Stimulated activated effector memory CD8-positive, alpha-beta T cell treated with anti-CD3 and anti-CD28 coated beads, Interleukin-12 subunit alpha, Interleukin-12 subunit beta, amount 100 ng/mL, for 72 hours (primary cell): ENCODE results near the gene HNF4A.

Source experiments
- ATAC-seq: fragments of 150-1000 bp; cut with Tn5 transposase; 2 replicates; pipeline ENCODE4 v1.10.0; 2021
- DNase-seq, 2 donors: peaks; one replicate each; pipeline ENCODE4 v3.0.0; 2021 to 2022; ENCODE audit warnings: low spot score in 2 of 2
- H3K27ac Mint-ChIP-seq: one replicate; pipeline ENCODE4 v1.8.0; 2022; ENCODE audit warnings: mild to moderate bottlenecking, mixed read lengths
- H3K36me3 Mint-ChIP-seq: one replicate; pipeline ENCODE4 v1.8.0; 2022; ENCODE audit warnings: mild to moderate bottlenecking, mixed read lengths
- H3K4me1 Mint-ChIP-seq: one replicate; pipeline ENCODE4 v1.8.0; 2022; ENCODE audit warnings: mixed read lengths
- H3K4me3 Mint-ChIP-seq: one replicate; pipeline ENCODE4 v1.8.0; 2022; ENCODE audit warnings: mild to moderate bottlenecking, mixed read lengths
- H3K9me3 Mint-ChIP-seq: one replicate; pipeline ENCODE4 v1.8.0; 2022; ENCODE audit warnings: mixed read lengths

The HNF4A gene

DNA sequence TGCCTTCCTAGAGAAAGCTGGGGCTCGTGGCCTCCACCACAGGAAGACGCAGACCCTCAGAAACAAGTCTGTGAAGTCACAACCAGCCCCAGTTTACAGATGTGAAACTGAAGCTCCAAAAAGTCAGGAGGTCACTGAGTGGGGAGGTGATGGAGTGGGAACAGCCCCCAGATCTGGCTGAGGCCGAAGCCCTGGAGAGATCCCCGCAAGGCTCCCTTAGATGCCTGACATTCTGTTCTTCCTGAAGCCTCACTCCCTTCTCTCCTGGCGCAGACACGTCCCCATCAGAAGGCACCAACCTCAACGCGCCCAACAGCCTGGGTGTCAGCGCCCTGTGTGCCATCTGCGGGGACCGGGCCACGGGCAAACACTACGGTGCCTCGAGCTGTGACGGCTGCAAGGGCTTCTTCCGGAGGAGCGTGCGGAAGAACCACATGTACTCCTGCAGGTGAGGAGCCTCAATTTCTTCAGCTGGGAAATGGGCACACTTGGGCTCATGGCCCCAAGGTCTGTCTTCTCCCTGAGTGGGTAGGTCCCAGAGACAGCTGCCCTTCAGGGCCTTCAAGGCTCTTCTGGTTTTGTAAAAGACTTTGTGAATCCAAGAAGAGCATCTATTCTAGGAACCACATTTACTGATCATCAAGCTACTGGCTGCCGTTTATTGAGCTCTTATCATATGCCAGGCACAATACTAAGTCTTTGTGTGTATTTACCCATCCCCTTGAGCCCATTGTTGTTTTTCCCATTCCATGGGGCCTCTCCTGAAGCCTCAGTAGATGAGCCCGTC is 50.5 kb downstream of the HNF4A start:
- Mint-ChIP-seq H3K4me3 (no peak overlapping the region), H3K4me1 (peaks cover 6% of the 10 kb centered on the region), H3K9me3 (no peaks in the 10 kb centered on the region), H3K27ac (no peak overlapping the region), H3K36me3 (no peaks in the 10 kb centered on the region)
- no peak for ATAC-seq
- DNase-seq: no peak

DNA sequence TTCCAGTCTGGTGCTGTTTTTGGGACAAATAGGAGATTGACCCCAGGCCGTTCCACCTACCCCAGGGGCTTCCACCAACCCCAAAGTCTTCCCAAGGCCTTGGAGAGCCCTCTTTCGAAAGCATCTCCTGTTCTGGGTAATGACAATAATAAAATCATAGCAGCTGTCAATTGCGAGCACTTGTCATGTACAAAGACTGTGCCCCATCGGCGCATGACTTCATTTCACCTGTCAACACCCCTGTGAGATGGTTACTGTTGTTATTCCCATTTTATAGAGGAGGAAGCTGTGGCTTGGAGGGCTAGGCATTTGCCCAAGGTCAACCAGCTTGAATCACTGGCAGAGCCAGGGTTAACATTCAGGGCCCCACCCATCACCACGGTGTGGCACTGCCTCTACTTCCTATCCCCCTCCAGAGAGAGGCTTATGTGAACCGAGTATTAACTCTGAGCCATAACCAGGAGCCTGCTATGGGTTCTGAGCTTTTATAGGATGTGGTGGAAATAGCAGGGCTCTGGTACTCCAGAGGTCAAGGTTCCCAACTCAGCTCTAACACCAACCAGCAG is 51.2 kb downstream of the HNF4A start:
- no peaks in the 10 kb centered on the region for H3K36me3 Mint-ChIP-seq
- no peak overlapping the region for H3K4me3 Mint-ChIP-seq
- DNase-seq (no peak), ATAC-seq (no peak)
- H3K9me3 Mint-ChIP-seq: no peaks in the 10 kb centered on the region
- no peak overlapping the region for H3K27ac Mint-ChIP-seq
- H3K4me1 Mint-ChIP-seq: peaks cover 6% of the 10 kb centered on the region

DNA sequence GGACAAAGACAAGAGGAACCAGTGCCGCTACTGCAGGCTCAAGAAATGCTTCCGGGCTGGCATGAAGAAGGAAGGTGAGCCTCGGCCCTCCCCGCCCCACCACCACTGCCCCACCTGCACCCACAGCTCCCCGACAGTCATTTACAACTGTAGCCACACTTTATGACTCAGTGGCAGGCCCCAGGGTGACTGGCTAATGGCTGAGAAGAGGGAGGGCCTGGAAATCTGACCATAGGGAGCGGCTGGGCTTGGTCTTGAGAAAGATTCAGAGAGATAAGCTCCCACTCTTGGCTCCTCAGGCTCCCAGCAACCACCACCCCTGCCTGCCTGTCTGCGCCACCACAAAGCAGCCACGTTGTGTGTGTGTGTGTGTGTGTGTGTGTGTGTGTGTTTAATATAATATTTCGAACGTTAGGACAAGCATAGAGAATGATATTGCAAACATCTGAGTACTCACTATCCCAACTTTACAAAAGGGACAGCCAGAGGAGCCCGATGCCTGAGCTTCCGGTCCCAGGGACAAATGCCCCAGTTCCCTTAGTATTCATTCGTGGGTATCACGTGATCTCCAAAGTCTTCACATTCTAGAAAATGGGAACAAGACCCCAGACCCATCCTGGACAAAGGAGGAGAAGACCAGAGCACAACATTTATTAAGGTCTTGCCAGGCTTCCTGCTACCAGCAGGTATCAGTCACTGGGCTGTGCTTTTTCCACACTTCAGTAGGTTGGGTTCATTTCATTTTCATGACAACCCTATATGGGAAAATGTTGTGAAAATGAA is 52.1 kb downstream of the HNF4A start:
- Mint-ChIP-seq H3K27ac (no peak overlapping the region), H3K4me3 (no peak overlapping the region), H3K36me3 (no peaks in the 10 kb centered on the region), H3K9me3 (no peaks in the 10 kb centered on the region), H3K4me1 (peaks cover 12% of the 10 kb centered on the region)
- ATAC-seq (no peak), DNase-seq (no peak)

DNA sequence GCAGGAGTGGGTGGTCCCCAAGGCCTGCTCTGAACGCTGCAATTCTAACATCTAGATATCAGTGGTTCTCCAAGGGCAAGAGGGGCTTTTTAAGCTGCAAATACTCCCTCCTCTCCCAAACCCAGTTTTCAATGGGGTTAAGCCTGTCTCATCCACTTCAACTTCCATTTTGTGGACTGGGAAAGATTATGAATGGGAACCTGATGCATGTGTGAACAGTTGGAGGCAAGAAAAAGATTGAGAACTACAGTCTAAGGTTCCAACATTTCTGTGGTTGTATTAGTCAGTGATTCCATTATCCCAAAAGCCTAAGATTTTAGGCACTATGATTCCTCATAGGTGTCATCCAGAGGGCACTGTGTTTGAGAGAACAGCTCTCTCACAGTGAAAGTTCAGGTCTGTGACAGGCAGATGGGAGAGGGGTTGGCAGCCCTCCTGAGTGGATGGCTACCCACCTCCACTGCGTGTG is 53.7 kb downstream of the HNF4A start:
- ATAC-seq: no peak
- no peak overlapping the region for H3K27ac Mint-ChIP-seq
- no peaks in the 10 kb centered on the region for H3K9me3 Mint-ChIP-seq
- no peak for DNase-seq
- no peaks in the 10 kb centered on the region for H3K36me3 Mint-ChIP-seq
- peaks cover 14% of the 10 kb centered on the region for H3K4me1 Mint-ChIP-seq
- H3K4me3 Mint-ChIP-seq: no peak overlapping the region

DNA sequence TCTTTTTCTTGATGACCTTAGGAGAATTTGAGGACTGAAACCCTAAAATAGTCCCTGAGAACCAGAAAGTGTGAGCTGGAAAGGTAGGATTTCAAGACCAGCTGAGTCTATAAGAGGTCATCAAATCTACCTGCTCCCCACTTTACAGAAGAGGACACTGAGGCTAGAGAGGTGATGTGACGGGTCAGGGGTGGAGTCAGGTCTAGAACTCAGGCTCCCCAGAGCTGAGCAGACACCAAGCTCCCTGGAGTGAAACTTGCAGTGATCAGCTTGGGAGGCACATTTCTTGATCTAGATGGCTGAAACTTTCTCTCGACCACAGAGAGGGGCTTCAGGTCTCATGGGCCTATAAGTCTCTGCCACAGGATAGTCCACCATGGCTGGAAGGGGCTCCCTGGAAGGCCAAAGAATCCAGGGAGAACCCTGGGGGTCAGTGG is 55.1 kb downstream of the HNF4A start:
- ATAC-seq (no peak), DNase-seq (no peak)
- H3K4me3 Mint-ChIP-seq: no peak overlapping the region
- H3K4me1 Mint-ChIP-seq: peaks cover 8% of the 10 kb centered on the region
- H3K9me3 Mint-ChIP-seq: no peaks in the 10 kb centered on the region
- no peaks in the 10 kb centered on the region for H3K36me3 Mint-ChIP-seq
- no peak overlapping the region for H3K27ac Mint-ChIP-seq

DNA sequence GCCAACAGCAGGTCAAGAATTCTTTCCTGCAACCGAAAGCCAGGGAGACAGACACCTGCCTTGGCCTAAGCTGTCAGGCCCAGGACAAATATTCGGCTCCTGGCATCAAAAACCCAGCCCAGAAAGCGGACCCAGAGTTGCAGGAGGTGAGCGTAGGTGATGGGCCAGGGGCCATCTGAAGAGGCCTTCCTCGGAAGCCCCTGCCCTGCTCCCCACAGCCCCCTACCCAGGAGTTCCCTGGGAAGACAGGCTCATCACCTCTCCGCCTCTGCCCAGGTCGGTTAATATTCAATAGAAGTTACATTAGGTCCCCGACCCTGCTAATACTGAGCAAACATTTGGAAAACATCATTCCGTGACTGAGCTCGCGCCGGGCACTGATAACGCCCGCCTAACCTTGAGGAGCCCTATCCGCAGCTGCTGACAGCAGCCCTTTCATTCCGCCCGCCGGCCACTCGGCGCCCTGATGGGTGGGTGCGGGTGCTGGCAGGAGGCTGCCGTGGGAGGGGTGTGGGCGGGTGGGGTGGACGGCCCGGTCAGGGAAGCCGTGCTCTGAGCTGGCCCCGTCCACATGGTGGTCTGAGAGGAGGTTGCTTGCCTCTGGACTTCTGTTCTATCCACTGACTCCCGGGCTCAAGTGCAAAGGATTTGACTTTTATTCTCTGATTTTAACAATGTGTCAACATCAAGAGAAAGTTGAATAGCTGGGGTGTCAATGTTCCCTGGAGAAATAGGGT is 55.7 kb downstream of the HNF4A start:
- no peak overlapping the region for H3K4me3 Mint-ChIP-seq

DNA sequence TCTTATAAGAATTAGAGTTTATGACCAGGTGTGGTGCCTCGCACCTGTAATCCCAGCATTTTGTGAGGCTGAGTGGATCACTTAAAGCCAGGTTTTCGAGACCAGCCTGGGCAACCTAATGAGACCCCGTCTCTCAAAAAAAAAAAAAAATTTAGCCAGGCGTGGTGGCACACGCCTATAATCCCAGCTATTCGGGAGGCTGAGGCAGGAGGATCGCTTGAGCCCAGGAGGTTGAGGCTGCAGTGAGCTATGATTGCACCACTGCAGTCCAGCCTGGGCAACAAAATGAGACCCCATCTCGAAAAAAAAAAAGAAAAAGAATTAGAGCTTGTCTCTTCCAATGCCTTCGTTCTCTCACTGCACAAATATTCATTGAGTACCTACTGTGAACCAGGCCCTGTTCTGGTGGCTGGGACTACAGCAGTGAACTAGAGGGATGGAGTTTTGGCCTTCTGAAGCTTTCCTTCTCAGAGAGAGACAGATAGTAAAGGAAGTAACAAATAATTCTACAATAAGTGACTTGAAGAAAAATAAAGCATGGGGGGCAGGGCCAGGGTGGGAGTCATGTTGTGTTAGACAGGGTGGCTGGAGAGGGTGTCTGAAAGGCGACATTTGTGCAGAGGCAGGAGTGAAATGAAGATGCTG is 56.4 kb downstream of the HNF4A start:
- H3K27ac Mint-ChIP-seq: no peak overlapping the region
- H3K36me3 Mint-ChIP-seq: no peaks in the 10 kb centered on the region
- H3K4me3 Mint-ChIP-seq: no peak overlapping the region
- no peak for DNase-seq
- H3K9me3 Mint-ChIP-seq: no peaks in the 10 kb centered on the region
- no peak for ATAC-seq
- H3K4me1 Mint-ChIP-seq: peaks cover 8% of the 10 kb centered on the region

More for the DNA sequence above, 55.7 kb downstream of the HNF4A start:
- Mint-ChIP-seq H3K9me3 (no peaks in the 10 kb centered on the region), H3K36me3 (no peaks in the 10 kb centered on the region), H3K4me1 (peaks cover 8% of the 10 kb centered on the region), H3K27ac (no peak overlapping the region)
- ATAC-seq (no peak), DNase-seq (no peak)

DNA sequence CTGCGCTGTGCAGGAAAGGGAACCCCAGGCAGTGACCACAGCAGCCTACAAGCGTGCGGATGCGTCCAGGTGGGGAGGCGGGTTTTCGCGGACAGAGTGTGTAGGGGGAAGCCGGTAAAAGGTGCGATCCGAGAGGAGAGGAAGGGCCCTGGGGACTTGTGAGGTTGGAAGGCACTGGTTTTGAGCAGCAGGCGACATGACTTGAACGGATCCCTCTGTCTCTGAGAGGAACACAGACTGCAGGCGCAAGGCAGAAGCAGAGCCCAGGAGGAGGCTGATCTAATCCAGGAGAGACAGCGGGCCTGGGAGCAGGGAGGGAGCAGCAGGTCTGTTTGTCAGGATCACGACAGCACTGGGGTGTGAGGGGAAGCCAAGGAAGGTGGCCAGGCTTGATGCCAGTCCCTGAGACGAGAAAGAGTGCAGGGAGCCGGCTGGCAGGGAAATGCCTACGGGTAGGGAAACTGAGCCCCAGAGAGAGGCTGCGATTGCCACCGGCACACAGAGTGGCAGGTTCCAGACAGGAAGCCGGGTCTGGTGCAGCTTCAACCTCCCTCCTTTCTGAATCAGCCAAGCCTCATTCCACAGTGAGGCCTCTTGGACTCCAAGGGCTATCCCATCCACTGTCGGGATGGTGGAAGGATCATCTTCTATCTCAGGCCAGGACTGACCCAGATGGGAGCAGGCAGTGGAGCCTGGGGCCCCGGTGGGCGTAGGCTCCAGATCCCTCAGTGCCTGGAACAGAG is 57.1 kb downstream of the HNF4A start:
- ATAC-seq: no peak

DNA sequence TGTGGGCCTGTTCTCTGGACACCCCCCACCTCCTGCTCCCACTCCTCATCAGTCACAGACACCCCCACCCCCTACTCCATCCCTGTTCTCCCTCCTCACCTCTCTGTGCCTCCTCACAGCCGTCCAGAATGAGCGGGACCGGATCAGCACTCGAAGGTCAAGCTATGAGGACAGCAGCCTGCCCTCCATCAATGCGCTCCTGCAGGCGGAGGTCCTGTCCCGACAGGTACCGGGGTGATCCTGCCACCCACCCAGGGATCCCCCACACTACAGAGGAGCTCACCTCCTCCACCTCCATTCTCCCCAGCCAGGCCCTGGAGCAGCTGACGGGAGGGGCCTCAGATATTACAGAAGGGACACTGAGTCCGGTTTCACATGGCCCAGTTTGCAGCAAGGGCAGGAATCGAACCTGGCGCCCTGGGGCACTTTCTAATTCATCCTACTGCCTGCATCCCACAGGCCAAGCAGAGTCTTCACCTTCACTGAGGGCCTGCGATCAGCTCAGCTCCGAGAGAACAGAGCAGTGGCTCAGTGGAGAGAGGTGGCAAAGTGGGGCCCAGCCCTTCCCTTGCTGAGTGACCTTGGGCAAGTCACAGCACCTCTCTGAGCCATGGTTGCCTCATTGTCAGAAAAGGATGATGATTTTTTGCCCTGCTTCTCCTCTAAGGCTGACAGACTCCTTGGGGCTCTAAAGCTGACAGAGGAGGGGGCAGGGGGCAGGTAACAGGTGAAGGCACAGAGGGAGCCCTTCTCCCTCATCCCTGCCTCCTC is 58.3 kb downstream of the HNF4A start:
- H3K4me1 Mint-ChIP-seq: peaks cover 8% of the 10 kb centered on the region

More for the DNA sequence above, 57.1 kb downstream of the HNF4A start:
- Mint-ChIP-seq H3K36me3 (no peaks in the 10 kb centered on the region), H3K4me3 (no peak overlapping the region), H3K9me3 (no peaks in the 10 kb centered on the region), H3K4me1 (peaks cover 8% of the 10 kb centered on the region), H3K27ac (no peak overlapping the region)
- no peak for DNase-seq

DNA sequence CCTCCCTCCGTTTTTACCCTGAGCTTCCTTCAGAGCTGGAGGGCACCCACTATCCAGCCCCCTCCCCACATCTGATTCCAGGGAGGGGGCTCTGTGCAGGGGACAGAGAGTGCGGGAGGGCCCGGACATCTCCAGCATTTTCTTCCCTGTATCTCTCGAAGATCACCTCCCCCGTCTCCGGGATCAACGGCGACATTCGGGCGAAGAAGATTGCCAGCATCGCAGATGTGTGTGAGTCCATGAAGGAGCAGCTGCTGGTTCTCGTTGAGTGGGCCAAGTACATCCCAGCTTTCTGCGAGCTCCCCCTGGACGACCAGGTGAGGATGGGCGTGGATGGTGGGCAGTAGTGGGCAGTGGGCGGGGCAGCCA is 58.8 kb downstream of the HNF4A start:
- H3K4me1 Mint-ChIP-seq: peaks cover 8% of the 10 kb centered on the region
- no peak overlapping the region for H3K27ac Mint-ChIP-seq
- H3K9me3 Mint-ChIP-seq: no peaks in the 10 kb centered on the region
- no peak overlapping the region for H3K4me3 Mint-ChIP-seq
- H3K36me3 Mint-ChIP-seq: no peaks in the 10 kb centered on the region
- ATAC-seq (no peak), DNase-seq (no peak)

More for the DNA sequence above, 58.3 kb downstream of the HNF4A start:
- H3K36me3 Mint-ChIP-seq: no peaks in the 10 kb centered on the region
- no peak overlapping the region for H3K27ac Mint-ChIP-seq
- no peaks in the 10 kb centered on the region for H3K9me3 Mint-ChIP-seq
- no peak overlapping the region for H3K4me3 Mint-ChIP-seq
- ATAC-seq (no peak), DNase-seq (no peak)

DNA sequence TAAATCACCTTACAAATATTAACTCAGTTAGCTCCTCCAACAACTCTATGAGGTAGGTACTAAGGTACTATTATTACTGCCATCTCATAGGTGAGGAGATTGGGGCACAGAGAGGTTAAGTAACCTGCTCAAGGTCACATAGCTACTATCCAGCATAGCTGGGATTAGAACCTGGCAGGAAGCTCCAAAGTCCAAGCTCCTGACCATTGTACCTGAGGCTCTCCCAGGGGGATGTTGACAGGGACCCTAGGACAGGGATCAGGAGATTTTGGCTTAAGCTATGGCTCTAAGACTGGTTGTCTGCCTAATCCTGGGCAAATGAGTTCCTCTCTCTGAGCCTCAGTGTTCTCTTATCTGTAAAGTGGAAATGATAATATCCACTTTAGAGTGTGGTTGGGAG is 59.3 kb downstream of the HNF4A start:
- no peaks in the 10 kb centered on the region for H3K9me3 Mint-ChIP-seq
- ATAC-seq (no peak), DNase-seq (no peak)
- H3K27ac Mint-ChIP-seq: no peak overlapping the region
- no peak overlapping the region for H3K4me3 Mint-ChIP-seq
- H3K4me1 Mint-ChIP-seq: peaks cover 8% of the 10 kb centered on the region
- no peaks in the 10 kb centered on the region for H3K36me3 Mint-ChIP-seq

DNA sequence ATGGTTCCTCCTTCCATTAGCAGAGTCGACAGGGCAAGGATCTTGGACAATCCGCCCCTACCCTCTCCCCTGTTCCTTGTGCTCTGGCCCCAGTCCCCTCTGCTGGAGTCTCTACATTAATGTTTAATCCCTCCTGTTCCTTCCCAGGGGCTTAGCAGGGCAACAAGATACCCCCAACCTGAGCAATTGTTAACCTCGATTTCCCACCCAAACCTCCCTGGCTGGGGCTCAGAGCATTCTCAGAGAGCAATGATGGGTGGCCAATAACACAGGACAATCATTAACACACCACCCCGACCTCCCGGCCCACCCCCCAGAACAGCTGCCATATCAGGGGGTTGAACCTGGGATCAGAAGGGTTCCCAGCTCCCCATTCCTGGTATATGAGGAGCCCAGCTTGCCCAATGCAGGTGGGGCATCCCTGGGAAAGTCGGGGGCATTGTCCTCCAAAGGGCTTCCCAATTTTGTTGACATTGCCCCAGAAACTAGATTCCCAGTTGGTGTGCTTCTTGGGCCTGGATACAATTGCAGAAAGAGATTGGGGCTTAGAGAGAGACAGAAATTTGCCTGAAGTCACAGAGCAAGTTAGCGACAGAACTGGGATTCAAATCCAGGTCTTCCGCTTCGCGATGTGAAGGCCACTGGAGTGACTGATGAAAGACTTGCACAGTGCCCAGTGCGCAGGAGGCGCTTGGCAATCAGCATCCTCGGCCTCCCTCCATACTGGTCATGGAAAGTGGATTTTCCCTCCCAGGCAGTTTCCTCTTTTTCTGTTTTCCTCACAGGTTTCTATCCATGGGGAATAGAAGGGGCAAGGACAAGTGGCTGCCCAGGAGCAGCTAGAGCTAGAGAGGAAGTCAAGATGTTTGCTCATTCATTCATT is 60.6 kb downstream of the HNF4A start:
- ATAC-seq (no peak), DNase-seq (no peak)
- Mint-ChIP-seq H3K27ac (no peak overlapping the region), H3K9me3 (no peaks in the 10 kb centered on the region), H3K4me1 (peaks cover 8% of the 10 kb centered on the region), H3K36me3 (no peaks in the 10 kb centered on the region), H3K4me3 (no peak overlapping the region)
